NCI-H1694 treated with DMSO at 0.1 percent for 48 hours (cell line): ENCODE data around the gene OAS2.

Experiments
- DNase-seq: peaks from one replicate; lab custom pipeline; 2025; lab: John Stamatoyannopoulos, UW

Gene OAS2

GRCh38 chr12:113016796-113017195 lies 38.5 kb downstream of the OAS2 start:
- DNase-seq = no peak

- no peak for DNase-seq
Measured at GRCh38 chr12:113019025-113019424, 40.7 kb downstream of the OAS2 start.

- no peak for DNase-seq
Measured at GRCh38 chr12:113021500-113021899, 43.2 kb downstream of the OAS2 start.

DNA sequence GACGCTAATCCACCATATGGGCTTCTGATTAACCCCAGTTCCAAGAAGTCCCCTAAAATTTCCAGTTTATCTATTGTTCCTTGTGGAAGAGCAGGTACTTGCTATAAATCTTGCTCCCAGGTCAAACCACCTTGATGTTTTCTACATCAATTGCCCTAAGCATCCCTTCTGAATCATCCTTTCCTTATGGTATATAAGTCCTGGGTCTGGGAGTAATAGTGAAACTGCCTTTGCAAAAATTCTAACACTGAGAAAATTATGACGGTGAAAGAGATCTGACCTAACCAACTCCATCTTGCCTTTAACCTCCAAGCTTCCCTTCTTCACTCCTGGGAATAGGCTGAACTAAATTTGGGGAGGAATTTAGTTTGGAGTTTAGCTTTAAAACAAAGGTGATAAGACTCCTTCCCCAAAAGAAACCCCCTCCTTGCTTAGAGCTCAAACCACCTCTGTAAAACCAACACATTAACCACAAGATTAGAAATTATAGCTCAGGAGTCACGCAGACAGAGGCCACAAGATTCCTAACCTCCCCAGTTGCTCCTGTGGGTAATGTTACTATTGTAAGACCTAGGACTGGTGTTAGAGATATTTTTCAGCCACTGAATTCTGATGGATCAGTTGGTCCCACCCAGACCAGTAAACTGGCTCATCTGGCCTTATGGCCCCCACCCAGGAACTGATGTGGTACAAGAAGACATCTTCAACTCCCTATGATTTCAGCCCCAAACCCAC lies 44.4 kb downstream of the OAS2 start:
- DNase-seq = no peak

DNA sequence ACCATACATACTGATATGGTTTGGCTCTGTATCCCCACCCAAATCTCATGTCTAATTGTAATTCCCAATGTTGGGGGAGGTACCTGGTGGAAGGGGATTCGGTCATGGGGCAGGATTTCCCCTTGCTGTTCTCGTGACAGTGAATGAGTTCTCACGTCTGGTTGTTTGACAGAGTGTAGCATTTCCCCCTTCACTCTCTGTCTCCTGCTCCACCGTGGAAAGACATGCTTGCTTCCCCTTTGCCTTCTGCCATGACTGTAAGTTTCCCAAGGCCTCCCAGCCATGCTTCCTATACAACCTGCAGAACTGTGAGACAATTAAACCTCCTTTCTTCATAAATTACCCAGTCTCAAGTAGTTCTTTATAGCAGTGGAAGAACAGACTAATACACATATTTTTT lies 49.4 kb downstream of the OAS2 start:
- no peak for DNase-seq

DNA sequence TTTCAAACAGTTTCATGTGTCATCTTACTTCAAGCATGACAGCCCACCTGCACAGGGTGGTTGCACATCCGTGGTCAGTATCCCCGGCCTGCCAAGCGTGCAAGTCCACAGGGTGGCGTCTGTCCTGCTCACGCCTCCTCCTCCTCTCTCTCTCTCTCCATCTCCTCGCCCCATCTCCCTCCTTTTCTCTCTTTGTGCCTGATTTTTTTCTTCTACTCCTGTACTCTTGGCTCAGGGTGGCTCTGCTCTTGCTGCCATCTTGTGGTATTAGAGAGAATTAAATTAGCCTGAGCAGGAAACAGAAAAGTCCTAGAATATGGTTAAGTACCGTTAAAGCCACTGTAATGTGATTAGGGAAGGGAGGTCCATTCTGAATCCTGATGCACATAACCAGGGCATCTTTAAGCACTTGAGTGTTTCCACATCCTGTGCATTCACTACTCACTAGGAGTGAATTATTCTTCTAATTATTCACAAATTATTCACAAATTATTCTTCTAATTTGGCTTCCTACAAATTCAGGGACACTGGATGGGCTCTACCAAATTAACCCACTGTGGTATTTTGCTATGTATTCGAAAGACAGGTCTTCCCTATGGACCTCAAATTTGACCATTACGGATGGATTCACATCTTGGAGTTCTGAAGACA lies 52.7 kb downstream of the OAS2 start:
- peak; percentile 77 for DNase-seq

- no peak for DNase-seq
Measured at GRCh38 chr12:113039911-113040445, 61.7 kb downstream of the OAS2 start.

DNA sequence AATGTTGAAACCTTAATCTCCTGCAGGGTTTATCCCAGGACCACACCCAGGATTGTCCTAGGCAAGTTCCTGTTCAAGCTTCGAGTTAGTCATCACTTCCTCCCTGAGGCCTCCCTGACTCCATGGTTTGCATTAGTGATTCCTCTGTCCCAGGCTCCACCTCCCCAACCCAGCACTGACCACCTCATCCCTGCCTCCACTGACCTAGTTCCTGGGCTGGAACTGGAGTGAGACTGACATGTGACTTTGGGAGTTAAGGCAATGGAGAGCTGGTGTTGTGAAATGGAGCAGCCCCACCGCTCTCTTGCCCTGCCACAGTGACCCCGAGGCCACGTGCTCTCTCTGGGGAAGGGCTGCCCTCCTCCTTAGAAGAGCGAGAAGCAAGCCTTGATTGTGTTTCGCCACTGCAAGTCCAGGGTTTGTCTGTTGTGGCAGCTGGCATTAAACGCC lies 62.4 kb downstream of the OAS2 start:
- no peak for DNase-seq

- no peak for DNase-seq
Measured at GRCh38 chr12:113041560-113041959, 63.2 kb downstream of the OAS2 start.

DNA sequence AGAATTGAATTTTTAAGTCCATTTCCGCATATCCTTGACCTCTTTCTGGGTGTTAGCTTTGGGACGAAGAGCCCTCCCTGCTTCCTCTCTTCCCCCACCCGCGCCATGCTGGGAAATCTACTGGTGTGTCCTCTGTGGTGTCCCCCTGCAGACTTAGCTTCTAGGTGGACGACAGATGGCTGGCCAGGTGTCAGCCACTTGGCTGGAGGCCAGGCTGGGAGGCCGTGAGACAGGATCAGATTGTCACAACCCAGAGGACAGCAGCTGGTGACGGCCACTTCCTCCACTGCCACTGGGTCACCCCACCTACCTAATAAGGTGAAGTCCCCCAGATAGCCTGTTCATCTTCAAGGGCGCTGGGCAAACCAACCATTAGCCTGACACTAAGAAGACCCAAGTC lies 64.9 kb downstream of the OAS2 start:
- no peak for DNase-seq

DNA sequence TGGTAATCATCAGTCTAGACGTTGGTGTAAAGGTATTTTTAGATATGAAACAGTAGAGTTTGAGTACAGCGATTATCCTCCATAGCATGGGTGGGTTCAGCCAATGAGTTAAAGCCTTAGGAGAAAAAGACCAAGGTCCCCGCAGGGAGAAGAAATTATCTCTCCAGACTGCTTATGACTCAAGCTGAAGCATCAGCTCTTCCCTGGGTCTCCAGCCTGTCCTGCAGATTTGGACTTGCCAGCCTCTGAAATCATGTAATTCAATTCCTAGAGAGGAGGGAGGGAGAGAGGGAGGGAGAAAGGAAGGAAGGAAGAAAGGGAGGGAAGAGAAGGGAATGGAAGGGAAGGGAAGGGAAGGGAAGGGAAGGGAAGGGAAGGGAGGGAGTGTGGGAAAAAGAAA lies 66.2 kb downstream of the OAS2 start:
- no peak for DNase-seq

DNA sequence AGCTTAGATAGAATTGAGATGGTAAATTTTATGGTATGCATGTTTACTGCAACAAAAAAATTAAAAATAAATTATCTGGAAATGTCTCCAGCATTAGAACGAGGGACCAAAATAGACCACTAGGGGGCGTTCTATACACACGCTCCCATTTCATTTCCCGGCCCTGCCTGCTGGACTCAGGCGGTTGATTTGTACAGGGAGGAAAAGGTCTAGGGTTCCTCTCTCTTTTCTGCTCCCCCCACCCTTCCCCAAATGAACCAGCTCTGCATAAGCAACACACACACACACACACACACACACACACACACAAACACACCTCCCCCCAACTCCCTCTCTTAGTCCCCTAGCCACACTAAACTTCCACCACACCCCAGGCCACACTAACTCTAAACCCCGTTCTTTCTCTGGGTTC lies 70.4 kb downstream of the OAS2 start:
- peak; percentile 70 for DNase-seq

DNA sequence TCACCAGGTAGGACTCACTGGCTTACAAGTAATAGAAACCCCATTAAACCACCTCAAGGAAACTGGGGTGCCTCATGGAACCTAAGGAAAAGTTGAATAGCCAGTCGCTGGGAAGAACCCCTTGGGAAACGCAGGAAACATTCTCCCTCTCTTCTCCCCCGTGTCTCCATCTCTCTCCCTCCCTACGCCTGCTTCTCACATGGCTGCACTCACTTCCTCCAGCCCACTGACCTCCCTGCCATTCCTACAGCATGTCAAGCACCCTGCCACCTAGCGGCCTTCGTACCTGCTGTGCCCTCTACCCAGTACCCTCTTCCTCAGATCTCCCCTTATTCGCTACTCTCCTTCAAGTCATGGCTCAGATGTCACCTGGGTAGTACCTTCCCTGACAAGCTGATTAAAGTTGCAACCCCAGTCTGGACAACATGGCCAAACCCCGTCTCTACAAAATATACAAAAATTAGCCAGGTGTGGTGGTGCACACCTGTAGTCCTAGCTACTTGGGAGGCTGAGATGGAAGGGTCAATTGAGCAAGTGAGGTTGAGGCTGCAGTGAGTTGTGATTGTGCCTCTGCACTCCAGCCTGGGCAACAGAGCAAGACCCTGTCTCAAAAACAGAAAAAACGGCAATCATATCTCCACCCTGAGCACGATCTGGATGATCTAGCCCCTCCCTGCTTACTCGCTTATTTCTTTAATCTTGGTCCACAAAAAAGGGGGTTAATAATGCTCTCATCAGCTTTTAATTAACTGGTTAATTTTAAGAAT lies 71.8 kb downstream of the OAS2 start:
- no peak for DNase-seq

DNA sequence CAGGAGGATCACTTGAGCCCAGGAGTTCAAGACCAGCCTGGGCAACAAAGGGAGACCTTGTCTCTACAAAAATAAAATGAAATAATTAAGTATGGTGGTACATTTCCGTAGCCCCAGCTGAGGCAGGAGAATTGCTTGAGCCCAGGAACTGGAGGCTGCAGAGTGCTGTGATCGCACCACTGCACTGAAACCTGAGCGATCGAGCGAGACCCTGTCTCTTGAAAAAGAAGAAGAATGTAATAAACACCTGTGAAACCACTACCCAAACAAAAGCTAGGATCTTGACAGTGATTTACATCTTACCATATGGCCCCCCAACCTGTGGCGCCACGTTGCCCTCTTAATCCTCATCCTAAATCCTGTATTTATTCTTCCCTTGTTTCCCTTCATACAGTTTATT lies 72.5 kb downstream of the OAS2 start:
- DNase-seq = no peak

- no peak for DNase-seq
Measured at GRCh38 chr12:113051759-113052158, 73.4 kb downstream of the OAS2 start.

GRCh38 chr12:113052326-113052725 lies 74.0 kb downstream of the OAS2 start:
- DNase-seq = no peak

DNA sequence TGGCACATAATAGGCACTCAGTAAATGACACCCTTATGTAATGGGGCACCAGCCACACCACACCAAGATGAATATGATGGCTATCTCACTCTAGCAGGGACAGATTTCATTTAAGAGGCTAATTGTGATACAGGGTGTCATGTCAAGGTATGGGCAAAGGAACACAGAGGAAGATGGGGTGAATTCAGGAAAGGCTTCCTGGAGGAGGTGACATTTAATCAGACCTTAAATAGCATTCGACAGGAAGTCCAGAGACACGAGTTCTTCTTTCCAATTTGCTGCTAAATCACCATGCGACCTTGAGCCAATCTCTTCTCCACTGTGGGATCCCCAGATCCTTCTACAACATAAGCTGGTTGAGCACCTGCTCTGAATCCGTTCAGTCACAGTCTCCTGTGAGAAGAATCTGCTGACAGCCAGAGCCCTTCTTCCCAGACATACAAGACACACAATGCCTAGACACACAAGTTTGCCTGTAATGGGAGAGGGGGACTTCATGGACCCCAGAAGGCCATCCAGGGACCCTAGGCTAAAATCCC lies 76.7 kb downstream of the OAS2 start:
- no peak for DNase-seq

DNA sequence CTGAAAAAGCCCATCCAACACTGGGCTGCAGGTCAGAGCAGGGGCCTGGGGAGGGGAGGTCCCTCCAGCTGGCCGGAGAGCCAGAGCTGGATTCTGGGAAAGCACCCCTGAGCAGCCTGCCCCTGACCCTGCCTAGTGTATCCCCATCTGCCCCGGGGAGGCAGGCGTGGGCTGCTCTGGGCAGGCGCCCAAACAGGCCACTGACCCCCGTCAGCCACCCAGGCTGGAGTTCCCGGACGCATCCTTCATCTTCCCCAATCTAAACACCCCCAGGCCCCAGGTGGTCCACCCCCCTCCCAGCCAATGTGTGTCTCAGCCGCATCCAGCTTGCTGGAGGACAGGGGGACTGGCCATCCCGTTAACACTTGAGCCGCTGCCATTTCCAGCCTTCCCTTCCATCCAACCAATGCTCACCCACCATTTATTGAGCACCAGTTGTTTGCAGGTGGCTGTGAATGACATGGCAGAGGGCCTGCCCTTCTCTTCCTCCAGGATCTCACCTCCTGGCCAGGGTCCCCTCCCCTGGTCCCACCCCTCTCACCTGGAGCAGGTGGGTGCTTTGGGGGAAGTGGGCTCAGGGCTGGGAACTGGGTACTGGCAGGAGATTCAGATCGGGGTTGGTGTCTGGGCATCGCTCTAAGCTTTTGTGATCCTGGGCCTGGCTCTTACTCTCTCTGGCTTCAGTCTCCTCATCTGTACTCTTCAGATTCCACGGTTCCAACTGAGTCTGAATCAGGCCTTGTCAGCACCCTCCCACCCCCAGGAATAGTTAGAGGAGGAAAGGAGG lies 77.5 kb downstream of the OAS2 start:
- no peak for DNase-seq

GRCh38 chr12:113056381-113056630 lies 78.0 kb downstream of the OAS2 start:
- no peak for DNase-seq

- no peak for DNase-seq
Measured at GRCh38 chr12:113056631-113057488, 78.5 kb downstream of the OAS2 start, which contains the start of gene DTX1. Gene DTX1 (plus strand): TSS chr12:113056730. CDS start chr12:113058193, 1,463 bp downstream.
